GM19328 (cell line): ENCODE data around the gene JAK1.

Experiments used
- ATAC-seq: cut with Tn5 transposase; IDR thresholded peaks from one replicate; pipeline ENCODE4 v1.9.1; 2021; ENCODE audit warnings: mild to moderate bottlenecking, moderate library complexity; ENCODE audit not compliant: unreplicated experiment

Gene JAK1

GRCh38 chr1:64873576-64873975, 92.8 kb downstream of the JAK1 start:
- no peak for ATAC-seq

- no peak for ATAC-seq
Measured at GRCh38 chr1:64872067-64872466, 94.3 kb downstream of the JAK1 start.

GRCh38 chr1:64871256-64871655, 95.1 kb downstream of the JAK1 start:
- no peak for ATAC-seq

- ATAC-seq: no peak
Measured at GRCh38 chr1:64867266-64867665, 99.1 kb downstream of the JAK1 start.

GRCh38 chr1:64866689-64867088, 99.7 kb downstream of the JAK1 start:
- no peak for ATAC-seq

GRCh38 chr1:64865105-64865757, 101.1 kb downstream of the JAK1 start:
- no peak for ATAC-seq

- peak; percentile 100 for ATAC-seq
Measured at GRCh38 chr1:64864018-64864940, 102.1 kb downstream of the JAK1 start.

GRCh38 chr1:64861611-64862010, 104.7 kb downstream of the JAK1 start:
- no peak for ATAC-seq

GRCh38 chr1:64857347-64857746, 109.0 kb downstream of the JAK1 start:
- ATAC-seq: no peak

GRCh38 chr1:64856553-64856952, 109.8 kb downstream of the JAK1 start:
- ATAC-seq: no peak

- ATAC-seq: no peak
Measured at GRCh38 chr1:64855557-64855956, 110.8 kb downstream of the JAK1 start.

GRCh38 chr1:64854674-64855073, 111.7 kb downstream of the JAK1 start:
- ATAC-seq: no peak

GRCh38 chr1:64851664-64852063, 114.7 kb downstream of the JAK1 start:
- ATAC-seq: no peak

- ATAC-seq: no peak
Measured at GRCh38 chr1:64850846-64851245, 115.5 kb downstream of the JAK1 start.

- no peak for ATAC-seq
Measured at GRCh38 chr1:64849942-64850341, 116.4 kb downstream of the JAK1 start.

GRCh38 chr1:64848803-64849202, 117.5 kb downstream of the JAK1 start:
- ATAC-seq: no peak

GRCh38 chr1:64848136-64848535, 118.2 kb downstream of the JAK1 start:
- ATAC-seq: no peak

- ATAC-seq: no peak
Measured at GRCh38 chr1:64847666-64848065, 118.7 kb downstream of the JAK1 start.

- no peak for ATAC-seq
Measured at GRCh38 chr1:64846573-64847430, 119.5 kb downstream of the JAK1 start.

- ATAC-seq: no peak
Measured at GRCh38 chr1:64845831-64846425, 120.4 kb downstream of the JAK1 start.

GRCh38 chr1:64844609-64845008, 121.7 kb downstream of the JAK1 start:
- no peak for ATAC-seq
